HG03457 (cell line): ENCODE results near the gene RAPGEF1.
A peak's percentile ranks its signal among the peaks of the same experiment; 100 is the strongest.

Source experiments
- ATAC-seq: cut with Tn5 transposase; IDR thresholded peaks from one replicate; pipeline ENCODE4 v1.9.1; 2021; ENCODE audit warnings: moderate number of reproducible peaks; ENCODE audit not compliant: unreplicated experiment

RAPGEF1 gene

GRCh38 chr9:131545003-131545785 is 194.7 kb downstream of the RAPGEF1 start, which contains the start of gene PRRT1B:
PRRT1B (plus strand) TSS chr9:131545523; CDS start chr9:131545616, 93 bp downstream.
- ATAC-seq: no peak

- no peak for ATAC-seq
Observed at GRCh38 chr9:131543141-131543540, 196.7 kb downstream of the RAPGEF1 start.

GRCh38 chr9:131539223-131539923 is 200.5 kb downstream of the RAPGEF1 start:
- no peak for ATAC-seq

DNA sequence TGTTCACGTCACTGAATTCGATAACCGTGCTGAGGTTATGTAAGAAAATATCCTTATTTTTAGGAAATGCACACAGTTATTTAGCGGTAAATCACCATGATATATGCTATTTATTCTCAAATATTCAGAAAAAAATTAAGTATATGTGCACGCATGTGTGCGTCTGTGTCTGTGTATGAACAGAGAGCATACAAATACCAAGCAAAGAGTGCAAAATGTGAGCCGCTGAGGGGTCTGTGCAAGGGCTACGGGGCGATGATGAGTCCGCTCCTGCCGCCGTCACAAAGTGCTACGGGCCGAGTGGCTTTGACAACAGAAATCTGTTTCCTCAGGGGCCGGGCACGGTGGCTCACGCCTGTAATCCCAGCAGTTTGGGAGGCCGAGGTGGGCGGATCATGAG is 201.9 kb downstream of the RAPGEF1 start:
- no peak for ATAC-seq

DNA sequence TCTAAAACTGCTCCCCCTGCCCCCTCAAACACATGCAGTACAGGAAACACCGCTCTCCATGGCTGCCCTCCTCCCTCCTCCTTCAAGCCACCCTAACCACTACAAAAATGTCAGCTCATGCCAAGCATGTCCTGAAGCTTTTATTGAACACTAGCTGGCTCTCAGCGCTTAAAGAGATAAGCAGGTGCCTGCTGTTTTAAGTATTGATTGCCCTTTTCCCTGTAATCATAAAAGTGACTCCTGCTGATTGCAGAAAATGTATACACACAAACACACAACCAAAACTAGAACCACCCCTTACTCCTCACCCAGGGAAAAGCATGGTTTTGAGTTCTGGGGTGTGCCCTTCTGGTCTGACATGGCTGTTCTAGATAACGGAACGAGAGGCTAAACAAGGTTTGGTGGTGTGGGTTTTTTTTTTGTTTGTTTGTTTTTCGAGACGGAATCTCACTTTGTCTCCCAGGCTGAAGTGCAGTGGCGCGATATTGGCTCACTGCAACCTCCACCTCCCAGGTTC is 205.1 kb downstream of the RAPGEF1 start:
- ATAC-seq: no peak

- peak; percentile 64 for ATAC-seq
Observed at GRCh38 chr9:131530920-131531832, 208.7 kb downstream of the RAPGEF1 start, which contains the start of gene UCK1. UCK1 (minus strand) TSS chr9:131531263; CDS start chr9:131531174, 89 bp downstream.

GRCh38 chr9:131530546-131530919 is 209.3 kb downstream of the RAPGEF1 start:
- peak; percentile 13 for ATAC-seq

- no peak for ATAC-seq
Observed at GRCh38 chr9:131529597-131530545, 210.0 kb downstream of the RAPGEF1 start.

DNA sequence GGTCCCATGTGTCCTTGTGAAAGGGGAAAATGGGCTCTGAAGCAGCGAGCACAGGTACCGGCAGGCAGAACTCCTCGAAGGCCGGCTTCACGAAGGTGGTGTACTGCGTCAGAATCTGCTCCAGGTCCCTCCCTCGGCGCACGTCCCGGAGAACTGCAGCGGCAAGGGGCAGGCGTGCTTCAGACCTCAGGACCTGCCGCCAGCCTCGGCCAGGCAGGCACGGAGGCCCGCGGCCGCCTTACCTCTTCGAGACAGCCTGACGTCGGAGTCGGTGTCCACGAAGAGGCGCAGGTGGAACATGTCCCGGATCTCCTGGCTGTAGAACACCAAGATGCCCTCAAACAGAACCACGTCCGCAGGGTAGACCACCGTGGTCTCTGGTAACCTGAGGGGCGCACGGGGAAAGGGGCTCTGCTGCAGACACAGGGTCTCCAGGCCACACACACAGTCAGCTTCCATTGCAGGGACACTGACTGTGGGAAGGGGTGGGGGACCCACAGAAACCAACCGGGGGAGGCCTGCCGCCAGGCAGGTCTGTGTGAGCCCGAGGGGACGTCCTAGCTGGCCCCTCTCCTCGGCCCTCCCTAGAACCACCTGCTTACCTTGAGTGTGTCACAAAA is 210.9 kb downstream of the RAPGEF1 start:
- ATAC-seq: no peak

GRCh38 chr9:131528186-131528585 is 211.7 kb downstream of the RAPGEF1 start:
- ATAC-seq: no peak
